WI38 (cell line): ENCODE results near the gene SLC6A9.

Experiments
- H3K4me3 ChIP-seq: 2 replicates; pipeline ENCODE4 v1.5.1; 2011; ENCODE audit warnings: low read depth, mild to moderate bottlenecking, control low read depth, low read length
- CTCF ChIP-seq: IDR thresholded peaks from 2 replicates; pipeline ENCODE4 v1.5.1; 2012; ENCODE audit warnings: low read depth, mild to moderate bottlenecking, control low read depth, low read length

Gene SLC6A9

GRCh38 chr1:43977376-43978263, 53.6 kb downstream of the SLC6A9 start:
- no peak for TF ChIP-seq CTCF
- no peak overlapping the region for H3K4me3 ChIP-seq

- no peak for TF ChIP-seq CTCF
- no peak overlapping the region for H3K4me3 ChIP-seq
Measured at GRCh38 chr1:43976890-43977289, 54.4 kb downstream of the SLC6A9 start.

- no peak for TF ChIP-seq CTCF
- peak overlapping the region; percentile 92 for H3K4me3 ChIP-seq
Measured at GRCh38 chr1:43976045-43976444, 55.2 kb downstream of the SLC6A9 start.

GRCh38 chr1:43975249-43975961, 55.9 kb downstream of the SLC6A9 start:
- no peak for TF ChIP-seq CTCF
- H3K4me3 ChIP-seq = peak overlapping the region; percentile 92

GRCh38 chr1:43974443-43975248, 56.6 kb downstream of the SLC6A9 start, which contains the start of gene ATP6V0B:
Gene ATP6V0B (plus strand): TSS chr1:43974960. CDS start chr1:43975041, 81 bp downstream.
- H3K4me3 ChIP-seq = peak within 1 kb of the TSS; percentile 92
- no peak for TF ChIP-seq CTCF

GRCh38 chr1:43973981-43974442, 57.2 kb downstream of the SLC6A9 start:
- peak overlapping the region; percentile 92 for H3K4me3 ChIP-seq
- TF ChIP-seq CTCF = no peak
